ENCODE measurements around the gene VPS45.
A peak's percentile ranks its signal among the peaks of the same experiment; 100 is the strongest.
"Not testable (repeated sequence)": the region's sequence is repeated elsewhere in the genome, so short reads cannot be mapped to it uniquely, and the experiment has no call there.

Gene VPS45

GRCh38 chr1:150161747-150162581, 94.4 kb downstream of the VPS45 start:
- DNase-seq: peak; percentile 16

- DNase-seq: no peak
Observed at GRCh38 chr1:150162582-150162861, 94.9 kb downstream of the VPS45 start.

- peak; percentile 42 for DNase-seq
Observed at GRCh38 chr1:150162862-150163706, 95.5 kb downstream of the VPS45 start.

GRCh38 chr1:150164224-150164623, 96.6 kb downstream of the VPS45 start:
- no peak for DNase-seq

GRCh38 chr1:150164779-150165178, 97.2 kb downstream of the VPS45 start:
- DNase-seq: no peak

GRCh38 chr1:150165622-150166612, 98.3 kb downstream of the VPS45 start:
- DNase-seq: peak; percentile 61

- peak; percentile 68 for DNase-seq
Observed at GRCh38 chr1:150168960-150169601, 101.5 kb downstream of the VPS45 start.

GRCh38 chr1:150171801-150172200, 104.2 kb downstream of the VPS45 start:
- DNase-seq: no peak

- DNase-seq: no peak
Observed at GRCh38 chr1:150173141-150173585, 105.6 kb downstream of the VPS45 start.

GRCh38 chr1:150176593-150176992, 109.0 kb downstream of the VPS45 start:
- DNase-seq: no peak

GRCh38 chr1:150178548-150178947, 111.0 kb downstream of the VPS45 start:
- DNase-seq: no peak

- no peak for DNase-seq
Observed at GRCh38 chr1:150179867-150180266, 112.3 kb downstream of the VPS45 start.

GRCh38 chr1:150180474-150180873, 112.9 kb downstream of the VPS45 start:
- DNase-seq: no peak

GRCh38 chr1:150182247-150182646, 114.7 kb downstream of the VPS45 start:
- no peak for DNase-seq

- DNase-seq: no peak
Observed at GRCh38 chr1:150183061-150183460, 115.5 kb downstream of the VPS45 start.

GRCh38 chr1:150185481-150185880, 117.9 kb downstream of the VPS45 start:
- no peak for DNase-seq

- not testable (repeated sequence) for DNase-seq
Observed at GRCh38 chr1:150186438-150186788, 118.8 kb downstream of the VPS45 start.

GRCh38 chr1:150186789-150187559, 119.4 kb downstream of the VPS45 start:
- peak; percentile 79 for DNase-seq

GRCh38 chr1:150187560-150187931, 120.0 kb downstream of the VPS45 start:
- no peak for DNase-seq

- no peak for DNase-seq
Observed at GRCh38 chr1:150192012-150192411, 124.4 kb downstream of the VPS45 start.

GRCh38 chr1:150194381-150195031, 126.9 kb downstream of the VPS45 start:
- DNase-seq: no peak
